Stimulated activated CD8-positive, alpha-beta memory T cell treated with anti-CD3 and anti-CD28 coated beads, Interleukin-15, amount 100 ng/mL, for 48 hours (primary cell): ENCODE measurements around the gene ACOT2.

Experiments used
- DNase-seq, 2 donors: peaks; one replicate each; pipeline ENCODE4 v3.0.0-alpha.2; 2020; ENCODE audit warnings: low read depth in 2 of 2

The ACOT2 gene

DNA sequence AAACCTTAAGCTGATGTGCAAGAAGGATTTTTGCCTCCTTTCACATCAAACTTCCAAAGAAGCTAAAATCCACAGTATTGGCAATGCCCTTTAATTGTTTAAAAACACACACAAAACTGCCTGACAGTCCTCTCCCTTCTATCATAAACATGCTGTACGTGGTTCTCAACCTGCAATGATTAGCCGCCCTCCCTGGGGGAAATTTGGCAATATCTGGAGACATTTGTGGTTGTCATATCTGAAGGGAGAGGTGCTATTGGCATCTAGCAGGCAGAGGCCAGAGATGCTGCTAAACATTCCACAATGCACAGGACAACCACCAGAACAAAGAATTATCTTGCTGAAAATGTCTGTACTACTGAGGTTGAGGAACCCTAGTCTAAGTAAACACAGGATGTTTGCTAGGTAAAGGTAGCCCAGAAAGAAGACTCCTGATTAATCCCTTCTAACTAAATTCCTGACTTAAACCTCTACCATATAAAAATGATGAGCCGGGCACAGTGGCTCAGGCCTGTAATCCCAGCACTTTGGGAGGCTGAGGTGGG lies 44.5 kb downstream of the ACOT2 start:
- no peak for DNase-seq

DNA sequence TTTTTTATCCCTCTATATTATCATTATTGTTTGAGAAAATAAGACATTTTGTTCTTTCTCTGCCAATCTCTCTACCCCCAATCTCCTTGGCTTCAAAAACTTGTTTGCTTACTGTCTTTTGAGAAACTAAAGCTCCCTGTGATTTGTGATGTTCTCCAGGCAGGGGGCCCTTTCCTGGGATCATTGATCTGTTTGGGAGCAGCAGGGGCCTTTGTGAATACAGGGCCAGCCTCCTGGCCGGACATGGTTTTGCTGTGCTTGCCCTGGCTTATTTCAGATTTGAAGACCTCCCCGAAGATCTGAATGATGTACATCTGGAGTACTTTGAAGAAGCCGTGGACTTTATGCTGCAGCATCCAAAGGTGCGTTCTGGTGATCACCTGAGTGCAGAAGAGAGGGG lies 47.8 kb downstream of the ACOT2 start:
- DNase-seq: no peak

DNA sequence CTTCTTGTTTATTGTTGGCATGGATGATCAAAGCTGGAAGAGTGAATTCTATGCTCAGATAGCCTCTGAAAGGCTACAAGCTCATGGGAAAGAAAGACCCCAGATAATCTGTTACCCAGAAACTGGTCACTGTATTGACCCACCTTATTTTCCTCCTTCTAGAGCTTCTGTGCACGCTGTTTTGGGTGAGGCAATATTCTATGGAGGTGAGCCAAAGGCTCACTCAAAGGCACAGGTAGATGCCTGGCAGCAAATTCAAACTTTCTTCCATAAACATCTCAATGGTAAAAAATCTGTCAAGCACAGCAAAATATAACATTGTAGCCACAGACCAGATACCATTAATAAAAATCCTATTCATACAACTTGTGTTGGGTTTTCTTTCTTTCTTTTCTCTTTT lies 50.5 kb downstream of the ACOT2 start:
- no peak for DNase-seq

DNA sequence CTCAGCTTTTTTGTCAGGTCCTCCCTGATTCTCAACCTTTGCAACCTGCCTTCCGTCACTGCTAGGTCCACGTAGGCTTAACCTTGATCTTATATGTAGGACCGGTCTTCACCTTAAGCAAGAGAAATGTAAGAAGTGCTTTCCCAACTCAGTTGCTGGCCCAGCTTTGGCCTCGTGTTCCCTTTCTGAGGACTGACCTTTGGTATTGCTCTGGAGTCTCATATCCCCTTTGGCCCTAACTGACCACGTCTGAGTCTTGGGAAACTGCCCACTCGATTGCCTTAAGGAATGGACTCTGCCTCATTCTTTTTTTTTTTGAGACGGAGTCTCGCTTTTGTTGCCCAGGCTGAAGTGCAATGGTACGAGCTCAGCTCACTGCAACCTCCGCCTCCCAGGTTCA lies 51.3 kb downstream of the ACOT2 start:
- no peak for DNase-seq

DNA sequence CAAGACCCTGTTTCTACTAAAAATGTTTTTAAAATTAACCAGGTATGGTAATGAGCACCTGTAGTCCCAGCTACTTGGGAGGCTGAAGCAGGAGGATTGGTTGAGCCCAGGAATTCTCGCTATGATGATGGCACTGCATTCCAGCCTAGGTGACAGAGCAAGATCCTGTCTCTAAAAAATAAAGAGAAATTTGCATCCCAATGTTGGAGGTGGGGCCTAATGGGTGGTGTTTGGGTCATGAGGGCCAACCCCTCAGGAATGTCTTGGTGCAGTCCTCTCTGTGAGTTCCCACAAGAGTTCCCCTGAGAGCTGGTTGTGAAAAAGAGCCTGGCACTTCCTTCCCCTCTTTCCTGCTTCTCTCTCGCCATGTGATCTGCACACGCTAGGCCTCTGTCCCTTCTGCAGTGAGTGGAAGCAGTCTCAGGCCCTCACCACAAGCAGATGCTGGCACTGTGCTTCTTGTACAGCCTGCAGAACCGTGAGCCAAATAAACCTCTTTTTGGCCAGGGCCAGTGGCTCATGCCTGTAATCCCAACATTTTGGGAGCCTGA lies 54.6 kb downstream of the ACOT2 start:
- no peak for DNase-seq
